HFFc6 (cell line): ENCODE measurements around the gene KRT71. TPM values are rescaled to one million over a fixed set of nuclear protein-coding genes. Genes with fewer than 3 reads are reported as not detected.

Experiments used
- DNase-seq: peaks from one replicate; pipeline ENCODE4 v3.0.0-alpha.2; 2018
- H3K27ac Mint-ChIP-seq: 2 replicates; pipeline ENCODE4 v1.8.0; 2020; ENCODE audit warnings: mild to moderate bottlenecking, mixed read lengths
- H3K27me3 Mint-ChIP-seq: 2 replicates; pipeline ENCODE4 v1.8.0; 2021; ENCODE audit warnings: mild to moderate bottlenecking, moderate library complexity, mixed read lengths; ENCODE audit not compliant: insufficient read depth
- H3K36me3 Mint-ChIP-seq: 2 replicates; pipeline ENCODE4 v1.8.0; 2021; ENCODE audit warnings: low read depth, mixed read lengths
- H3K4me1 Mint-ChIP-seq: 2 replicates; pipeline ENCODE4 v1.8.0; 2020; ENCODE audit warnings: low read depth, mixed read lengths
- H3K4me3 Mint-ChIP-seq: 2 replicates; pipeline ENCODE4 v1.8.0; 2020; ENCODE audit warnings: mild to moderate bottlenecking, moderate library complexity, mixed read lengths
- H3K9me3 Mint-ChIP-seq: 2 replicates; pipeline ENCODE4 v1.8.0; 2020; ENCODE audit warnings: mild to moderate bottlenecking, mixed read lengths
- CTCF ChIP-seq: fragments of 200-600 bp; sonication (generic); IDR thresholded peaks from 2 replicates; pipeline ENCODE4 v1.5.0; 2021; ENCODE audit warnings: antibody characterized with exemption, mild to moderate bottlenecking
- total RNA-seq, 6 experiments: library from RNA; stranded (reverse); fragmentation: NEBNext Ultra II Directional; extraction: Animal tissue kit (Norgen Biotek cat#: 25700); gene quantifications; 2 replicates in 1 of 6; 3 replicates in 5 of 6; pipeline ENCODE4 v1.2.3, GENCODE V29; 2021

Gene KRT71
- total RNA-seq, 6 experiments from 2014 or later = not detected

GRCh38 chr12:52518574-52519386 lies 34.2 kb downstream of the KRT71 start:
- Mint-ChIP-seq H3K27me3 (peaks cover 53% of the 10 kb centered on the region), H3K9me3 (no peaks in the 10 kb centered on the region), H3K36me3 (no peaks in the 10 kb centered on the region), H3K27ac (no peak overlapping the region), H3K4me1 (peaks cover 18% of the 10 kb centered on the region; the same call in 1 of the 2 replicates), H3K4me3 (no peak overlapping the region)
- DNase-seq = no peak
- no peak for TF ChIP-seq CTCF

GRCh38 chr12:52517888-52518287 lies 35.1 kb downstream of the KRT71 start:
- Mint-ChIP-seq H3K27ac (no peak overlapping the region), H3K4me3 (no peak overlapping the region), H3K27me3 (peaks cover 50% of the 10 kb centered on the region), H3K4me1 (peaks cover 11% of the 10 kb centered on the region; the same call in 1 of the 2 replicates), H3K36me3 (no peaks in the 10 kb centered on the region), H3K9me3 (no peaks in the 10 kb centered on the region)
- no peak for DNase-seq
- no peak for TF ChIP-seq CTCF

GRCh38 chr12:52517005-52517835 lies 35.7 kb downstream of the KRT71 start:
- Mint-ChIP-seq H3K36me3 (no peaks in the 10 kb centered on the region), H3K4me1 (peaks cover 6% of the 10 kb centered on the region; the same call in 1 of the 2 replicates), H3K4me3 (no peak overlapping the region), H3K27ac (no peak overlapping the region), H3K27me3 (peaks cover 48% of the 10 kb centered on the region), H3K9me3 (no peaks in the 10 kb centered on the region)
- no peak for TF ChIP-seq CTCF
- no peak for DNase-seq

- H3K4me1 Mint-ChIP-seq = no peaks in the 10 kb centered on the region; the same call in 1 of the 2 replicates
- H3K27me3 Mint-ChIP-seq = peaks cover 48% of the 10 kb centered on the region
- no peak for DNase-seq
- H3K4me3 Mint-ChIP-seq = no peak overlapping the region
- peaks cover 3% of the 10 kb centered on the region for H3K9me3 Mint-ChIP-seq
- no peaks in the 10 kb centered on the region for H3K36me3 Mint-ChIP-seq
- H3K27ac Mint-ChIP-seq = no peak overlapping the region
- TF ChIP-seq CTCF = no peak
These were observed 36.8 kb downstream of the KRT71 start for GRCh38 chr12:52515927-52516831.

GRCh38 chr12:52515319-52515646 lies 37.7 kb downstream of the KRT71 start:
- no peak for TF ChIP-seq CTCF
- Mint-ChIP-seq H3K9me3 (peaks cover 8% of the 10 kb centered on the region), H3K27ac (no peak overlapping the region), H3K36me3 (no peaks in the 10 kb centered on the region), H3K4me3 (no peak overlapping the region), H3K4me1 (no peaks in the 10 kb centered on the region), H3K27me3 (peaks cover 45% of the 10 kb centered on the region)
- no peak for DNase-seq
